ENCODE measurements around the gene GPR108. TPM values are rescaled to one million over a fixed set of nuclear protein-coding genes. Genes with fewer than 3 reads are reported as not detected.

GPR108 gene
- total RNA-seq, 1 experiment from 2014 or later: 36.4 TPM

GRCh38 chr19:6686628-6686975 is 50.8 kb downstream of the GPR108 start:
- Histone ChIP-seq H3K4me1 (ENCODE audit: insufficient read depth, low read length, poor library complexity, severe bottlenecking) (no peaks in the 10 kb centered on the region), H3K36me3 (ENCODE audit: insufficient read depth, low read length, poor library complexity, severe bottlenecking) (no peaks in the 10 kb centered on the region), H3K4me3 (ENCODE audit: low read depth, low read length, poor library complexity, severe bottlenecking) (no peak overlapping the region), H3K9me3 (ENCODE audit: low read depth, low read length, poor library complexity, severe bottlenecking) (no peaks in the 10 kb centered on the region), H3K27me3 (replicated peaks; ENCODE audit: insufficient read depth, low read depth, low read length, poor library complexity) (no peaks in the 10 kb centered on the region), H3K27ac (ENCODE audit: low read depth, low read length, poor library complexity, severe bottlenecking) (no peak overlapping the region)
- no TSS peak for BruUV-seq (replicated peaks)
- TF ChIP-seq EZH2 (IDR thresholded peaks at IDR 0.05; ENCODE audit: borderline replicate concordance, low read depth, low read length, poor library complexity, severe bottlenecking): no peak
- TF ChIP-seq, protein P1, sequence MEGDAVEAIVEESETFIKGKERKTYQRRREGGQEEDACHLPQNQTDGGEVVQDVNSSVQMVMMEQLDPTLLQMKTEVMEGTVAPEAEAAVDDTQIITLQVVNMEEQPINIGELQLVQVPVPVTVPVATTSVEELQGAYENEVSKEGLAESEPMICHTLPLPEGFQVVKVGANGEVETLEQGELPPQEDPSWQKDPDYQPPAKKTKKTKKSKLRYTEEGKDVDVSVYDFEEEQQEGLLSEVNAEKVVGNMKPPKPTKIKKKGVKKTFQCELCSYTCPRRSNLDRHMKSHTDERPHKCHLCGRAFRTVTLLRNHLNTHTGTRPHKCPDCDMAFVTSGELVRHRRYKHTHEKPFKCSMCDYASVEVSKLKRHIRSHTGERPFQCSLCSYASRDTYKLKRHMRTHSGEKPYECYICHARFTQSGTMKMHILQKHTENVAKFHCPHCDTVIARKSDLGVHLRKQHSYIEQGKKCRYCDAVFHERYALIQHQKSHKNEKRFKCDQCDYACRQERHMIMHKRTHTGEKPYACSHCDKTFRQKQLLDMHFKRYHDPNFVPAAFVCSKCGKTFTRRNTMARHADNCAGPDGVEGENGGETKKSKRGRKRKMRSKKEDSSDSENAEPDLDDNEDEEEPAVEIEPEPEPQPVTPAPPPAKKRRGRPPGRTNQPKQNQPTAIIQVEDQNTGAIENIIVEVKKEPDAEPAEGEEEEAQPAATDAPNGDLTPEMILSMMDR (conservative IDR thresholded peaks at IDR 0.05; ENCODE audit: low read depth, low read length): no peak
- ChIA-PET POLR2A (ENCODE audit: low non-redundant PET) (no interaction called here), CTCF (no interaction called here)
- intact Hi-C loops (cut with micrococcal nuclease; ENCODE audit: unreplicated experiment): no loop called here
- no peak for DNase-seq (ENCODE audit: low spot score)

DNA sequence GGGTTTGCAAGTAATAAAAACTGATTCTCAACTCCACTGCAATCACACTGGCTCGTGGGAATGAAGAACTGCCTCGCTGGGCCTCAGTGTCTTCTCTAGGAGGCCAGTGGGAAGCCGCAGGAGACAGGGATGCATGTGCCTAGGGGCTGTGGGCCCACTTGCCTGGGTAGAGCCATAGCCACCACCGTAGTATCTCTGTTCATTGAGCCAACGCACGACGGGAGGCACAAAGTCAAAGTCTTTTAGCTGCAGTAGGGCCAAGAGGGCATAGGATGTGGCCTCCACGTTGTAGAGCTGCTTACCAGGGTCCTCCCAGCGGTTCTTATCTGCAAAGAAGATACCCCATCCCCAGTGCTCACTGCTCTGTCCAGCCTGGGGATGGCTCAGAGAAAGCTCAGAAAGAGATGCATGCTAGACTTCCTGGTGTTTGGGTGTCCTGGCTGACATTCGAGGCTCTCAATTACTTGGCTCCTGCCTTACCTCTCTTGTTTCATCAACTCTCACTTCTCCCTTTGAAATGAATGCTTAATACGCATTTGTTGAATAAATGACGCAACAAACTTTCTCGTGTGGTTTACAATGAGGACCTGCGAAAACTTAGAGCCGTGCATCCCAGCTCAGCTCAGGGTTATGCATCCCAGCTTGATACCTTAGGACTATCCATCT is 51.3 kb downstream of the GPR108 start:
- POLR2A ChIA-PET (ENCODE audit: low non-redundant PET): no interaction called here

GRCh38 chr19:6685482-6685881 is 51.9 kb downstream of the GPR108 start:
- POLR2A ChIA-PET (ENCODE audit: low non-redundant PET): no interaction called here
- no peak for DNase-seq (ENCODE audit: low spot score)
- CTCF ChIA-PET: no interaction called here
- Histone ChIP-seq H3K4me1 (ENCODE audit: insufficient read depth, low read length, poor library complexity, severe bottlenecking) (no peaks in the 10 kb centered on the region), H3K27me3 (replicated peaks; ENCODE audit: insufficient read depth, low read depth, low read length, poor library complexity) (no peaks in the 10 kb centered on the region), H3K4me3 (ENCODE audit: low read depth, low read length, poor library complexity, severe bottlenecking) (no peak overlapping the region), H3K27ac (ENCODE audit: low read depth, low read length, poor library complexity, severe bottlenecking) (no peak overlapping the region), H3K36me3 (ENCODE audit: insufficient read depth, low read length, poor library complexity, severe bottlenecking) (no peaks in the 10 kb centered on the region), H3K9me3 (ENCODE audit: low read depth, low read length, poor library complexity, severe bottlenecking) (no peaks in the 10 kb centered on the region)
- BruUV-seq (replicated peaks): no TSS peak
- TF ChIP-seq EZH2 (IDR thresholded peaks at IDR 0.05; ENCODE audit: borderline replicate concordance, low read depth, low read length, poor library complexity, severe bottlenecking): no peak
- TF ChIP-seq, protein P1 (conservative IDR thresholded peaks at IDR 0.05; ENCODE audit: low read depth, low read length): no peak
- intact Hi-C loops (cut with micrococcal nuclease; ENCODE audit: unreplicated experiment): no loop called here

More for the DNA sequence above, 51.3 kb downstream of the GPR108 start:
- Histone ChIP-seq H3K9me3 (ENCODE audit: low read depth, low read length, poor library complexity, severe bottlenecking) (no peaks in the 10 kb centered on the region), H3K4me3 (ENCODE audit: low read depth, low read length, poor library complexity, severe bottlenecking) (no peak overlapping the region), H3K27me3 (replicated peaks; ENCODE audit: insufficient read depth, low read depth, low read length, poor library complexity) (no peaks in the 10 kb centered on the region), H3K36me3 (ENCODE audit: insufficient read depth, low read length, poor library complexity, severe bottlenecking) (no peaks in the 10 kb centered on the region), H3K4me1 (ENCODE audit: insufficient read depth, low read length, poor library complexity, severe bottlenecking) (no peaks in the 10 kb centered on the region), H3K27ac (ENCODE audit: low read depth, low read length, poor library complexity, severe bottlenecking) (no peak overlapping the region)
- TF ChIP-seq EZH2 (IDR thresholded peaks at IDR 0.05; ENCODE audit: borderline replicate concordance, low read depth, low read length, poor library complexity, severe bottlenecking): no peak
- TF ChIP-seq, protein P1 (conservative IDR thresholded peaks at IDR 0.05; ENCODE audit: low read depth, low read length): no peak
- no peak for DNase-seq (ENCODE audit: low spot score)
- CTCF ChIA-PET: no interaction called here
- BruUV-seq (replicated peaks): no TSS peak
- intact Hi-C loops (cut with micrococcal nuclease; ENCODE audit: unreplicated experiment): no loop called here
